HG03139 (cell line): ENCODE measurements around the gene KCNQ1.

ENCODE experiments used
- ATAC-seq: cut with Tn5 transposase; IDR thresholded peaks from one replicate; pipeline ENCODE4 v1.9.1; 2021; ENCODE audit not compliant: unreplicated experiment

The KCNQ1 gene

GRCh38 chr11:2774173-2775082 lies 329.6 kb downstream of the KCNQ1 start:
- ATAC-seq = no peak

- no peak for ATAC-seq
These were observed 330.3 kb downstream of the KCNQ1 start for GRCh38 chr11:2775083-2775625.

GRCh38 chr11:2775626-2776350 lies 331.0 kb downstream of the KCNQ1 start:
- no peak for ATAC-seq

GRCh38 chr11:2776351-2777061 lies 331.7 kb downstream of the KCNQ1 start:
- ATAC-seq = no peak

GRCh38 chr11:2777386-2777785 lies 332.6 kb downstream of the KCNQ1 start:
- ATAC-seq = no peak

- no peak for ATAC-seq
These were observed 333.2 kb downstream of the KCNQ1 start for GRCh38 chr11:2777871-2778629.

- ATAC-seq = peak; percentile 35
These were observed 334.1 kb downstream of the KCNQ1 start for GRCh38 chr11:2778630-2779498.

GRCh38 chr11:2779499-2779980 lies 334.7 kb downstream of the KCNQ1 start:
- ATAC-seq = no peak

- no peak for ATAC-seq
These were observed 335.4 kb downstream of the KCNQ1 start for GRCh38 chr11:2779981-2780849.

- ATAC-seq = no peak
These were observed 336.1 kb downstream of the KCNQ1 start for GRCh38 chr11:2780850-2781407.

GRCh38 chr11:2781408-2782274 lies 336.8 kb downstream of the KCNQ1 start:
- ATAC-seq = no peak

GRCh38 chr11:2782769-2783168 lies 338.0 kb downstream of the KCNQ1 start:
- no peak for ATAC-seq

GRCh38 chr11:2783536-2784082 lies 338.8 kb downstream of the KCNQ1 start:
- no peak for ATAC-seq

GRCh38 chr11:2787816-2788167 lies 343.0 kb downstream of the KCNQ1 start:
- no peak for ATAC-seq

- ATAC-seq = no peak
These were observed 343.6 kb downstream of the KCNQ1 start for GRCh38 chr11:2788168-2789071.

GRCh38 chr11:2789331-2789730 lies 344.5 kb downstream of the KCNQ1 start:
- ATAC-seq = no peak
